ENCODE measurements around the gene MTR. TPM values are rescaled to one million over a fixed set of nuclear protein-coding genes. Genes with fewer than 3 reads are reported as not detected.

The MTR gene
- total RNA-seq, 2 donors from 2014 or later = 52.3 to 94.6 TPM

DNA sequence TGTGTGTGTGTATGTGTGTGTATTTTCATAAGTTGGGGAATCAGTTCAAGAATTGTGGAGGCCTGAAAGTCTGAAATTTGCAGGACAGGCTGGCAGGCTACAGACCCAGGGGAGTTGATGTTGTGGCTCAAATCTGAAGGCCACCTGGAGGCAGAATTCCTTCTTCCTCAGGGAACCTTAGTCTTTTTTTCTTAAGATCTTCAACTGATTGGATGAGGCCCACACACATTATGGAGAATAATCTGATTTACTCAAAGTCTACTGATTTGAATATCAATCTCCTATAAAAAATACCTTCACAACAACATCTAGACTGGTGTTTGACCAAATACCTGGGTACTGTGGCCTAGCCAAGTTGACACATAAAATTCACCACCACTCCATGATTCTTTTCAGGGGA is 147.3 kb downstream of the MTR start:
- Mint-ChIP-seq H3K4me1 (no peaks in the 10 kb centered on the region), H3K27me3 (peaks cover 9% of the 10 kb centered on the region), H3K27ac (no peak overlapping the region), H3K4me3 (no peak overlapping the region), H3K9me3 (no peaks in the 10 kb centered on the region), H3K36me3 (ENCODE audit: low read depth) (no peaks in the 10 kb centered on the region)
- no peak for ATAC-seq (replicated peaks)

DNA sequence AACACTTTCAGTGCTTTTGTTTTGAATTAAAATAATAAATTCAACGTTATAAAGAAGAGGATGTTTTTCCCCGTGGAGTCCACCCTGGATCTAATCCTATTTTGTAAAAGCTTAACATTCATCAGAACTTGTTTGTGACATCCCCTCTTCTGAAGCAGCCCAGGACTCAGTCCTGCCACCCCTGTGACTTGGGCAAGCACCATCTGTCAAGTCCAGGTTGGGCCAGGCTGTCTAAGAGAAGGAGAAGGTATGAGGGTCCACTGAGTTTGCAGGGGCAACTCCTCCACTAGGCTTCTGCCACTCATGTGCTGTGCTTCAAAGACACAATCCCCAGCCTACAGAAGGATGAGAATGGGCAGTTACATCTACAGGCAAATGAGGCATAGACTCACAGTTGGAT is 149.5 kb downstream of the MTR start:
- H3K36me3 Mint-ChIP-seq (ENCODE audit: low read depth) = no peaks in the 10 kb centered on the region
- ATAC-seq (replicated peaks) = no peak

DNA sequence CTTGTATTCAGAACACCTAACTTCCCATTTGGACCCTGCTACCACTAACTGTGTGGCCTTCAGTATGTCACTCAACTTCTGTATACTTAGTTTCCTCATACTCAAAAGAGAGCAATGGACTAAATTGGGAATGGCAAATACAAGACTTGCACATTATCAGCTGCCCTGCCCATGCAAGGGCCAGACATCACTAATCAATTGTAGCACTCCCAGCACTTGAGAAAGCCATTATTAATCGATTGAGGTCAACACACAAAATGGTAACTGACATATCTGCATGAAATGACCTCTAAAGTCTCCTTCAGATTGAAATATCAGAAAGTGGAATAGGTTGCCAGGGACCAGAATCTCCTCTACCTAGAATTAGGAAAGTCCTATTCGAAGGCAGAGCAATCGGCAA is 149.9 kb downstream of the MTR start:
- Mint-ChIP-seq H3K4me3 (no peak overlapping the region), H3K4me1 (no peaks in the 10 kb centered on the region), H3K36me3 (ENCODE audit: low read depth) (no peaks in the 10 kb centered on the region), H3K9me3 (no peaks in the 10 kb centered on the region), H3K27me3 (peaks cover 9% of the 10 kb centered on the region), H3K27ac (no peak overlapping the region)
- no peak for ATAC-seq (replicated peaks)

More for the DNA sequence above, 149.5 kb downstream of the MTR start:
- no peak overlapping the region for H3K27ac Mint-ChIP-seq
- no peaks in the 10 kb centered on the region for H3K4me1 Mint-ChIP-seq
- H3K9me3 Mint-ChIP-seq = no peaks in the 10 kb centered on the region
- H3K27me3 Mint-ChIP-seq = peaks cover 9% of the 10 kb centered on the region
- no peak overlapping the region for H3K4me3 Mint-ChIP-seq

GRCh38 chr1:236947794-236948193 is 152.7 kb downstream of the MTR start:
- H3K27ac Mint-ChIP-seq = no peak overlapping the region
- no peaks in the 10 kb centered on the region for H3K4me1 Mint-ChIP-seq
- no peak overlapping the region for H3K4me3 Mint-ChIP-seq
- H3K36me3 Mint-ChIP-seq (ENCODE audit: low read depth) = no peaks in the 10 kb centered on the region
- no peak for ATAC-seq (replicated peaks)
- H3K9me3 Mint-ChIP-seq = no peaks in the 10 kb centered on the region
- H3K27me3 Mint-ChIP-seq = no peaks in the 10 kb centered on the region

DNA sequence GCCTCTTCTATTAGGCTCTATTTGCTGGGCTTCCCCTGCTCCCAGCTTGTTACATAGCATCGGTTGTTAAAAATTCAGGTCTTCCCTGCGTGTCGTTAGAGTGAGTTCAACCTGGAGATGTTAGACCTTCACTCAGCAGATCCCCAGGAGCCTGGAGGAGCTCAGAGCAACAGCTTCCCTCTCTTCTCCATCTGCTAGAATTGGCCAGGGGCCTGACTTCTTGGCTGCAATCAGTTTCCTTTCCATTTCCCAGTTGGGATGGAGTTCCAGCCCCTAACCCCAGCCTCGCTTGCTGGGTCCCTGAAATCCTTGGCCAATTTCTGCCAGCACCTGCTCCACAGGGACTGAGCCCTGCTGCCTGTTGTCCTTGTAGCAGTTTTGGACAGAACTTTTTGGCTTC is 153.3 kb downstream of the MTR start:
- Mint-ChIP-seq H3K4me3 (no peak overlapping the region), H3K9me3 (no peaks in the 10 kb centered on the region), H3K36me3 (ENCODE audit: low read depth) (no peaks in the 10 kb centered on the region), H3K4me1 (no peaks in the 10 kb centered on the region), H3K27ac (no peak overlapping the region), H3K27me3 (no peaks in the 10 kb centered on the region)
- no peak for ATAC-seq (replicated peaks)

- Mint-ChIP-seq H3K27me3 (no peaks in the 10 kb centered on the region), H3K4me3 (no peak overlapping the region), H3K4me1 (no peaks in the 10 kb centered on the region), H3K9me3 (no peaks in the 10 kb centered on the region), H3K27ac (no peak overlapping the region), H3K36me3 (ENCODE audit: low read depth) (no peaks in the 10 kb centered on the region)
- ATAC-seq (replicated peaks) = no peak
Measured at GRCh38 chr1:236948996-236949395, 153.9 kb downstream of the MTR start.

- peaks cover 4% of the 10 kb centered on the region for H3K9me3 Mint-ChIP-seq
- H3K27ac Mint-ChIP-seq = no peak overlapping the region
- ATAC-seq (replicated peaks) = no peak
- H3K4me1 Mint-ChIP-seq = no peaks in the 10 kb centered on the region
- peaks cover 4% of the 10 kb centered on the region for H3K27me3 Mint-ChIP-seq
- H3K4me3 Mint-ChIP-seq = no peak overlapping the region
- H3K36me3 Mint-ChIP-seq (ENCODE audit: low read depth) = no peaks in the 10 kb centered on the region
Measured at GRCh38 chr1:236950365-236950764, 155.3 kb downstream of the MTR start.

DNA sequence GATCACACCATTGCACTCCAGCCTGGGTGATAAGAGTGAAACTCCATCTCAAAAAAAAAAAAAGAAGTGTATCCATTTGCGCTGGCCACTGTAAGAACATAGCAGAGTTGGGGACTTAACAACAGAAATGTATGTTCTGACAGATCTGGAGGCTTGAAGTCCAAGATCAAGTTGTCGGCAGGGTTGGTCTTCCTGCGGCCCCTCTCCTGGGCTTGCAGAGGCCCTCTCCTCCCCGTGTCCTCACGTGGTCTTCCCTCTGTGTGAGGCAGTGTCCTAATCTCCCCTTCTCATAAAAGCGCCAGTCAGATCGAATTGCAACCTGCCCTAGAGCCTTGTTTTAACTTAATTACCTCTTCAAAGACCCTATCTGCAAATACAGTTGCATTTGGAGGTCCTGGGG is 156.6 kb downstream of the MTR start:
- peaks cover 4% of the 10 kb centered on the region for H3K9me3 Mint-ChIP-seq
- no peak for ATAC-seq (replicated peaks)
- no peaks in the 10 kb centered on the region for H3K36me3 Mint-ChIP-seq (ENCODE audit: low read depth)
- peaks cover 4% of the 10 kb centered on the region for H3K27me3 Mint-ChIP-seq
- H3K27ac Mint-ChIP-seq = no peak overlapping the region
- H3K4me1 Mint-ChIP-seq = no peaks in the 10 kb centered on the region
- no peak overlapping the region for H3K4me3 Mint-ChIP-seq

- peaks cover 4% of the 10 kb centered on the region for H3K9me3 Mint-ChIP-seq
- no peak overlapping the region for H3K4me3 Mint-ChIP-seq
- H3K27me3 Mint-ChIP-seq = peaks cover 4% of the 10 kb centered on the region
- H3K4me1 Mint-ChIP-seq = no peaks in the 10 kb centered on the region
- no peak for ATAC-seq (replicated peaks)
- no peaks in the 10 kb centered on the region for H3K36me3 Mint-ChIP-seq (ENCODE audit: low read depth)
- H3K27ac Mint-ChIP-seq = no peak overlapping the region
Measured at GRCh38 chr1:236952246-236953003, 157.3 kb downstream of the MTR start.

DNA sequence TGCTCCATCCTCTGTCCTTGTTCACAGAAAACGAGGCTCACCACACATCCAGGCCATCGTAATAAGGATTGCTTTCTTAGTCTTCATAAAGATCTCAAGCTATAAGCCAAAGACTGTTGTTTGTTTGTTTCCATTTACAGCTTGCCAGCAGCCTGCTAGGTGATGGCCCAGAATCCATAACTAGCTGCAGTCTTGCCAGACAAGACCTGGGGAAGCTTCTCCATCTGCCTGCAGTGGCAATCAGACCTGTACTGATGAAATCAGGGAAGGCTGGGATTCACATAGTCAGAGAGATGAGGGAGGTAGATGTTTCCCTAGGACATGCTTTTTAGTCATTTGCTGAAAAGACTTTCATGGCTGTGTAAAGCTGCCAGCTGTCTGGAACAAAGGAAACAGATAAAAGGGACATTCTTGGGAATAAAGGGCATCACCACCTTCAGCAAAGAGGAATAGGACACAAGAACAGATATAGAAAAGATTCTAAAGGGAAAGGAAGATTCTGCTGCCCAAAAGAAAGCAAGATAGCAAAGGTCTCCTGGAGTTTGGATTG is 158.1 kb downstream of the MTR start:
- Mint-ChIP-seq H3K9me3 (peaks cover 4% of the 10 kb centered on the region), H3K4me1 (no peaks in the 10 kb centered on the region), H3K27ac (no peak overlapping the region), H3K36me3 (ENCODE audit: low read depth) (no peaks in the 10 kb centered on the region), H3K27me3 (peaks cover 6% of the 10 kb centered on the region), H3K4me3 (no peak overlapping the region)
- no peak for ATAC-seq (replicated peaks)

Other genes starting within 250 kb of the MTR start
- gene HEATR1, start 190.8 kb upstream of the MTR start, total RNA-seq = 10 to 100 TPM; 37.8 to 85.9 TPM
- under 1 TPM; 0.06 to 0.19 TPM for gene ACTN2, start 108.8 kb upstream of the MTR start, total RNA-seq
- not detected for gene MT1HL1, start 209.1 kb downstream of the MTR start, total RNA-seq
- gene RYR2, start 246.9 kb downstream of the MTR start, total RNA-seq = under 1 TPM; 0.15 to 0.26 TPM